ENCODE results near the gene GHDC. TPM values are rescaled to one million over a fixed set of nuclear protein-coding genes. Genes with fewer than 3 reads are reported as not detected.
A peak's percentile ranks its signal among the peaks of the same experiment; 100 is the strongest.

The GHDC gene
- total RNA-seq, 4 donors from 2014 or later, result 20.3 to 31.3 (median 22.0) TPM

GRCh38 chr17:42182927-42183734 lies 11.2 kb downstream of the GHDC start:
- Histone ChIP-seq H3K27me3 (peaks cover 0 to 37% (median 19%) of the 10 kb centered on the region in 4 donors), H3K27ac (replicated peaks in 1 of 4) (peak overlapping the region; percentile 63 to 77 (median 71)), H3K4me1 (peaks cover 31 to 42% (median 36%) of the 10 kb centered on the region in 4 donors), H3K36me3 (no peaks in the 10 kb centered on the region), H3K9me3 (no peaks in the 10 kb centered on the region), H3K4me3 (peak overlapping the region; percentile 59 to 67 (median 60))
- intact Hi-C loops (cut with DNase I), result no loop called here
- DNase-seq (ENCODE audit: extremely low spot score), result no peak
- no peak for TF ChIP-seq CTCF (IDR thresholded peaks at IDR 0.05)
- WGBS, result 70% methylated on average over 9 of the region's 9 CpGs

GRCh38 chr17:42181851-42182207 lies 12.5 kb downstream of the GHDC start:
- no peaks in the 10 kb centered on the region for H3K9me3 ChIP-seq
- intact Hi-C loops (cut with DNase I), result no loop called here
- peaks cover 31 to 42% (median 36%) of the 10 kb centered on the region in 4 donors for H3K4me1 ChIP-seq
- 89% methylated on average over 2 of the region's 2 CpGs for WGBS
- no peak overlapping the region for H3K4me3 ChIP-seq
- peaks cover 0 to 46% (median 19%) of the 10 kb centered on the region in 4 donors for H3K27me3 ChIP-seq
- no peak overlapping the region for H3K27ac ChIP-seq (replicated peaks in 1 of 4)
- H3K36me3 ChIP-seq, result no peaks in the 10 kb centered on the region
- TF ChIP-seq EP300 (IDR thresholded peaks at IDR 0.05) (no peak), POLR2A (IDR thresholded peaks at IDR 0.05; ENCODE audit: low read depth) (no peak), CTCF (IDR thresholded peaks at IDR 0.05) (no peak), POLR2AphosphoS5 (IDR thresholded peaks at IDR 0.05) (no peak)
- no peak for DNase-seq (ENCODE audit: extremely low spot score)

GRCh38 chr17:42180922-42181850 lies 13.1 kb downstream of the GHDC start, which contains the start of gene KCNH4:
Gene KCNH4, minus strand, starts transcription at chr17:42181142. Its CDS starts 197 bp downstream, at chr17:42180945.
- peak in 1 of 2 donors; percentile 31 for TF ChIP-seq POLR2AphosphoS5 (IDR thresholded peaks at IDR 0.05)
- no peak for TF ChIP-seq EP300 (IDR thresholded peaks at IDR 0.05)
- TF ChIP-seq POLR2A (IDR thresholded peaks at IDR 0.05; ENCODE audit: low read depth), result no peak
- peak; percentile 23 to 43 (median 41) for TF ChIP-seq CTCF (IDR thresholded peaks at IDR 0.05)
- DNase-seq (ENCODE audit: extremely low spot score), result no peak
- intact Hi-C loops (cut with DNase I), result no loop called here
- 6% methylated on average over 39 of the region's 60 CpGs for WGBS
- Histone ChIP-seq H3K4me3 (peak within 1 kb of the TSS; percentile 43 to 55 (median 48)), H3K9me3 (no peaks in the 10 kb centered on the region), H3K36me3 (no peaks in the 10 kb centered on the region), H3K27me3 (peaks cover 0 to 46% (median 19%) of the 10 kb centered on the region in 4 donors), H3K27ac (replicated peaks in 1 of 4) (no peak within 1 kb of the TSS), H3K4me1 (peaks cover 31 to 42% (median 36%) of the 10 kb centered on the region in 4 donors)

GRCh38 chr17:42180411-42180921 lies 13.8 kb downstream of the GHDC start:
- Histone ChIP-seq H3K9me3 (no peaks in the 10 kb centered on the region), H3K4me1 (peaks cover 31 to 42% (median 36%) of the 10 kb centered on the region in 4 donors), H3K27me3 (peaks cover 0 to 46% (median 19%) of the 10 kb centered on the region in 4 donors), H3K36me3 (no peaks in the 10 kb centered on the region), H3K27ac (replicated peaks in 1 of 4) (no peak overlapping the region), H3K4me3 (peak overlapping the region; percentile 43 to 55 (median 48))
- intact Hi-C loops (cut with DNase I), result no loop called here
- no peak for DNase-seq (ENCODE audit: extremely low spot score)
- TF ChIP-seq CTCF (IDR thresholded peaks at IDR 0.05) (no peak), EP300 (IDR thresholded peaks at IDR 0.05) (no peak), POLR2A (IDR thresholded peaks at IDR 0.05; ENCODE audit: low read depth) (no peak), POLR2AphosphoS5 (IDR thresholded peaks at IDR 0.05) (no peak)
- WGBS, result 3% methylated on average over 32 of the region's 33 CpGs

All from esophagus muscularis mucosa (tissue), 4 donors.